GM21423 (cell line): ENCODE data around the gene PLPP1.

ENCODE experiments used
- ATAC-seq: cut with Tn5 transposase; IDR thresholded peaks from one replicate; pipeline ENCODE4 v1.9.1; 2021; ENCODE audit warnings: mild to moderate bottlenecking, moderate library complexity; ENCODE audit not compliant: unreplicated experiment

Gene PLPP1

GRCh38 chr5:55534436-55535198 lies at the start of gene PLPP1:
Gene PLPP1 (minus strand): TSS chr5:55534964. CDS start chr5:55534629, 335 bp downstream.
- peak; percentile 81 for ATAC-seq

- ATAC-seq = no peak
Measured at GRCh38 chr5:55583578-55583977, 48.8 kb upstream of the PLPP1 start.

- ATAC-seq = no peak
Measured at GRCh38 chr5:55582256-55582655, 47.5 kb upstream of the PLPP1 start.

GRCh38 chr5:55580042-55580441 lies 45.3 kb upstream of the PLPP1 start:
- ATAC-seq = no peak

- ATAC-seq = no peak
Measured at GRCh38 chr5:55578771-55579170, 44.0 kb upstream of the PLPP1 start.

GRCh38 chr5:55577353-55578060 lies 42.7 kb upstream of the PLPP1 start:
- ATAC-seq = no peak

- no peak for ATAC-seq
Measured at GRCh38 chr5:55576661-55577060, 41.9 kb upstream of the PLPP1 start.

GRCh38 chr5:55575815-55576583 lies 41.2 kb upstream of the PLPP1 start:
- ATAC-seq = no peak

GRCh38 chr5:55572600-55572999 lies 37.8 kb upstream of the PLPP1 start:
- ATAC-seq = no peak

GRCh38 chr5:55572020-55572419 lies 37.3 kb upstream of the PLPP1 start:
- no peak for ATAC-seq

- no peak for ATAC-seq
Measured at GRCh38 chr5:55570570-55570969, 35.8 kb upstream of the PLPP1 start.

GRCh38 chr5:55570026-55570425 lies 35.3 kb upstream of the PLPP1 start:
- ATAC-seq = no peak

- ATAC-seq = no peak
Measured at GRCh38 chr5:55569513-55569865, 34.7 kb upstream of the PLPP1 start.

GRCh38 chr5:55568654-55569512 lies 34.1 kb upstream of the PLPP1 start:
- ATAC-seq = no peak

- no peak for ATAC-seq
Measured at GRCh38 chr5:55564721-55565120, 30.0 kb upstream of the PLPP1 start.

GRCh38 chr5:55558484-55558883 lies 23.7 kb upstream of the PLPP1 start:
- no peak for ATAC-seq

GRCh38 chr5:55557123-55557522 lies 22.4 kb upstream of the PLPP1 start:
- ATAC-seq = no peak

- no peak for ATAC-seq
Measured at GRCh38 chr5:55554585-55555202, 19.9 kb upstream of the PLPP1 start.

- ATAC-seq = no peak
Measured at GRCh38 chr5:55551904-55552303, 17.1 kb upstream of the PLPP1 start.

GRCh38 chr5:55551358-55551757 lies 16.6 kb upstream of the PLPP1 start:
- no peak for ATAC-seq
